Body of pancreas (tissue), 4 donors: Measurements from ENCODE around the gene DMBT1.

ENCODE experiments used
- POLR2A ChIP-seq, 3 donors: fragments of 450-650 bp; IDR thresholded peaks; one replicate each; pipeline ENCODE4 v1.6.1; 2016; ENCODE audit warnings: antibody characterized with exemption in 3 of 3, mild to moderate bottlenecking in 2 of 3
- TF ChIP-seq, protein P1 (sequence below), 7 experiments: fragments of 450-650 bp in 4 of 7; fragments of 200-600 bp in 3 of 7; sonication (generic) in 3 of 7; IDR thresholded peaks; one replicate each; pipeline ENCODE4 v1.5.1; 2016 to 2019; ENCODE audit warnings: antibody characterized with exemption in 7 of 7

DNA sequence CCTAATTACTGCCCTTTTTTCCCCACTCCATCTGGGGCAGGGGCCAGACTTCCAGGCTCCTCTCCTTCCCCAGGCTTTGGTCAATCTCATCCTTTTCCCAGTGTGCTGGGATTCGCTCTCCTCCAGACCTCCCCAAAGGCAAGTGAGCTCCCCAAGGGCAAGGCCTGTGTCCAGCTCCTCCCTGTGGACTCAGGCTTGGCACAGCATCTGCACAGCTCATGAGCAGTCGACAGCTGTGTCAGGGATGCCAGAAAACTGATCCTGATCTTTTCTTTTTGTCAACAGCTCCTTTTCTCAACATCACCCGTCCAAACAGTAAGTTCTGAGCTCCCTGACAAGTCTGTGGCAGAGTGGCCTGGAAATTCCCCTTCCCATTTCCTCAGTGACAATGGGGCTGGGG is 72.0 kb downstream of the DMBT1 start:
- TF ChIP-seq, protein P1, sequence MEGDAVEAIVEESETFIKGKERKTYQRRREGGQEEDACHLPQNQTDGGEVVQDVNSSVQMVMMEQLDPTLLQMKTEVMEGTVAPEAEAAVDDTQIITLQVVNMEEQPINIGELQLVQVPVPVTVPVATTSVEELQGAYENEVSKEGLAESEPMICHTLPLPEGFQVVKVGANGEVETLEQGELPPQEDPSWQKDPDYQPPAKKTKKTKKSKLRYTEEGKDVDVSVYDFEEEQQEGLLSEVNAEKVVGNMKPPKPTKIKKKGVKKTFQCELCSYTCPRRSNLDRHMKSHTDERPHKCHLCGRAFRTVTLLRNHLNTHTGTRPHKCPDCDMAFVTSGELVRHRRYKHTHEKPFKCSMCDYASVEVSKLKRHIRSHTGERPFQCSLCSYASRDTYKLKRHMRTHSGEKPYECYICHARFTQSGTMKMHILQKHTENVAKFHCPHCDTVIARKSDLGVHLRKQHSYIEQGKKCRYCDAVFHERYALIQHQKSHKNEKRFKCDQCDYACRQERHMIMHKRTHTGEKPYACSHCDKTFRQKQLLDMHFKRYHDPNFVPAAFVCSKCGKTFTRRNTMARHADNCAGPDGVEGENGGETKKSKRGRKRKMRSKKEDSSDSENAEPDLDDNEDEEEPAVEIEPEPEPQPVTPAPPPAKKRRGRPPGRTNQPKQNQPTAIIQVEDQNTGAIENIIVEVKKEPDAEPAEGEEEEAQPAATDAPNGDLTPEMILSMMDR (IDR thresholded peaks at IDR 0.05): no peak
- TF ChIP-seq POLR2A (IDR thresholded peaks at IDR 0.05): no peak
